GM21737 (cell line): Measurements from ENCODE around the gene CDK6.

Experiments
- ATAC-seq: cut with Tn5 transposase; IDR thresholded peaks from one replicate; pipeline ENCODE4 v1.9.1; 2021; ENCODE audit warnings: mild to moderate bottlenecking, moderate library complexity; ENCODE audit not compliant: unreplicated experiment

The CDK6 gene

DNA sequence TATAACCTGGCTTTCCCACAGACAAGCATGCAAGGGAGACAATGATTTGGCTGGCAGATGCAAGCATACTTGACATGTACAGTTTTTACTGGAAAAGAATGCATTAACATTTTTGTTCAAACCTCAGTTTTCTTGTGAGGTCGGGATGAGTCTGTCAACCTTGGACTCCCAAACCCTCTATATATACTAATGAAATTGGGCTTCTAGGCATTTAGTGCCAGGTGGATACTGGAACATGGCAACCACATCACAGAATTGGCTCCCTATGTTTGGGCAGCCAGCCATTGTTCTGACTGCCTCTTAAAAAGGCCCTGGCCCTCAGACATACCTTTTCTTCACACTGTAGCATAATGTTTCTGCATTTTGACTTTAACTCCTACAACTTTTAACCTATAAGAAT, 39.1 kb downstream of the CDK6 start:
- ATAC-seq = no peak

GRCh38 chr7:92794831-92795230, 41.5 kb downstream of the CDK6 start:
- ATAC-seq = no peak

- no peak for ATAC-seq
These were observed 42.0 kb downstream of the CDK6 start for GRCh38 chr7:92794391-92794790.

DNA sequence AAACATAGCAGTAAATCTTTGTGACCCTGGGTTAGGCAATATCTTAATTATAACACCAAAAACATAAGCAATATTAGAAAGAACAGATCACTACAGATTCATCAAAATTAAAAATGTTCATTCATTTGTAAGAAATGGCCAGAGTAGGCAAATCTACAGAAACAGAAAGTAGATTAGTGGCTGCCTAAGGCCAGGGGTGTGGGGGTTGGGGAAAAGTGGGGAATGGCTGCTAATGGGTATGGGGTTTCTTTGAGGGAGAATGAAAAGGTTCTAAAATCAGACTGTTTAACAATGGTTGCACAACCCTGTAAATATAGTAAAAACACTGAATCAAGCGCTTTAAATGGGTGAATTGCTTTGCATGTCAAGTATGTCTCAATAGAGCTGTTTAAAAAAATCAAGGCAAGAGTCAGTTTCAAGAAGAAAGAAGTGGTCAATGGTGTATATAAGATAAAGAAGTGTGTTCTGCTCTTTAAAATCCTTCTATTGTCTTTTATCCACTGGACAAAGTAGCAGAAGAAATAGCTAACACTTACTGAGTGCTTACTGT, 42.6 kb downstream of the CDK6 start:
- no peak for ATAC-seq

GRCh38 chr7:92790992-92791391, 45.4 kb downstream of the CDK6 start:
- ATAC-seq = no peak

DNA sequence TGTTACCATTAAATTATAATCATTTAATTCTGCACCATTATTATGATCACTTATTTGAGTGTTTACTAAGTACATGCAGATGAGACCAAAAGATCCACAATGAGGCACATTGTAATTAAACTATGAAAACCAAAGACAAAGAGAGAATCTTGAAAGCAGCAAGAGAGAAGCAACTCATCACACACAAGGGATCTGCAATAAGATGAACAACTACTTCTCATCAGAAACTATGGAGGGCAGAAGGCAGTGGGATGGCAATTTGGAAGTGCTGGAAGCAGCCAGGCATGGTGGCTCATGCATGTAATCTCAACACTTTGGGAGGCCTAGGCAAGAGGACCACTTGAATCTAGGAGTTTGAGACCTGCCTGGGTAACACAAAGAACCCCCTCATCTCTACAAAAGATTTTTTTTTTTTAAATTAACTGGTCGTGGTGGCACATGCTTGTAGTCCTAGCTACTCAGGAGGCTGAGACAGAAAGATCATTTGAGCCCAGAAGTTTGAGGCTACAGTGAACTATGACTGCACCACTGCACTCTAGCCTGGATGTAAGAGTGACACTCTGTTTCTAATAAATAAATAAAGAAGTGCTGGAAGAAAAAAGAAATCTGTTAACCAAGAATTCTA, 47.7 kb downstream of the CDK6 start:
- ATAC-seq = no peak

- ATAC-seq = no peak
These were observed 50.5 kb downstream of the CDK6 start for GRCh38 chr7:92785923-92786322.

- no peak for ATAC-seq
These were observed 51.4 kb downstream of the CDK6 start for GRCh38 chr7:92784935-92785334.

DNA sequence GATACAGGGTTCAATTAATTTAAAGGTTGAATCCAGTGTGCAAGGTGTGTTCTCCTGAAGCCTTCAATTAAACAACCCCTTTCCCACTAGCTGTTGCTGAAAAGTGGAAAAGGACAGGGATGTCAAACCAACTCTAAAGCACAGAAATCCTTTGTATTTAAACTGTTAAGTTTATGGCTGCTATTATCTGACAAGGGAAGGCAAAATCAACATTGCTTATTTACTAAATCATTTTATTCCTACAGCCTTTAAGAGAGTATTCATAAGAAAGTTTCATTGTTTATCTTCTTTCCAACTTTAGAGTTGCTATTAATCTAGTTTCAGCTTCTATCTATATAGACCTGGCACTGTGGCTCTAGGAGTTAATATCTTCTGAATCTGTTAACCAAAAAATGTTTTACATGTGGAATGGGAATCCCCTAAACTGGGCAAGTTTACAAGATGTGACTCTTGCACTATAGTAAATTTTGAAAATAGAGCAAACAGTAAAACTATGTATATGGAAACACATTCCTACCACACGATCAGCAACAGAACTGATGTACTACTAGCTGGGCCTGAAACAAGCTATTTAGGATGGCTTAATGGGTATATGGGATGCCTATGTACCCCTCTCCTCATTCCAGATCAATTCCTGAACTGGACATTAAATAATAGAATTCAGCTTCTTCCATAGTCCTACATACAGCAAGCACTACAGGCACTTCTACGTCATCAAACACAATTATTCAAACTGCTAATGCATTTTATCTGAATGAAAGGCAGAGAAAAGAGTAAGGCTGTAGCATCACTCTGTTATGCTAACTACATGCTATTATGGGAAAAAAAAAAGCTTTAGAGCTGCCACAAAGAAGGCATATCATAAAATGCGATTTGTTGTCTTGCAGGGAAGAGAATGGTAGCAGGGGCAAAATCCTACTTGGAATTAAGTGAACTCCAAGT, 52.8 kb downstream of the CDK6 start:
- ATAC-seq = no peak

- no peak for ATAC-seq
These were observed 53.5 kb downstream of the CDK6 start for GRCh38 chr7:92782855-92783254.

DNA sequence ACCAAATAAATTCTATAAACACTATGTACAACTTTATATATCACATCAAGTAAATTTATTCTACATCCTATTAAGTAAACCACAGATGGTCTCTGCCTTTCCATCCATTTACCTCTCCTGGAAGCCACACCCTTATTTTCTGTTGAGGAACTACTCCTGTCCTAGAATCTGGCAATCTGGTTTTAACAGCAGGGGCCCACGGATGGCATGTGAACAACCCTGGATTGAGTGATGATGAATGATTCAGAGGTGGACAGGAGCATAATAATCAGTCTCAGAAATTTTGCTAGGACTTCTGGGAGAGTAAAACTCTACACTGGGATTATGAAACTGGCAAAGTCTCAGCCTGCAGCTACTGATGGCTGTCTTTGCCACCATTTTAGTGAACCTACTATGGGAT, 54.1 kb downstream of the CDK6 start:
- no peak for ATAC-seq

DNA sequence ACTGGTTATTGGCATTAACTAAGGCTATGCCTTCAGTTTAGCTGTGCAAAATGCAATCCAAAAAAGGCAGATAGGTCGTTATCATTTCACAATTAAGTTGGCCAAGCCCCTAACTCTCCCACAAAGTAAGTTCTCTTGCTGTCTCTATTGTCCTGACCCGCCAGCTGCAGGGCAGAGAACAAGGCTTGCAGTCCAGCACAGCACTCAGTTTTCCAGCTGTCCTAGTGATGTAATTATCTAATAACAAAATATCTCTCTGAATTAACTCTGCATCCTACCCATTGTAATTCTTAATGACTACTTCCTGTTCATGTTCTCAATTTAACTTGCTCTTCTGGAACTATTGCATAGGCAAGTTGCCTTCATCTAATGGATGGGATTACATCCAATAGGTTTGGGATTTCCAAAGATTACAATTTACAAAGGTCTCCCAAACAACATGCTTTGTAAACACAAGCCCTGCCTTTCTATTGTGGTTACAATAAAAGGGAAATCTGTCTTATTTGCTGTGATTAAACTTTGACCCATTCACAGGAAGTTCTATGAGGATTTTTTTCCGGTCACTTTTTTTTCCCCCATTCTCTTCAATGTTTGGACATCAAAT, 55.2 kb downstream of the CDK6 start:
- no peak for ATAC-seq

DNA sequence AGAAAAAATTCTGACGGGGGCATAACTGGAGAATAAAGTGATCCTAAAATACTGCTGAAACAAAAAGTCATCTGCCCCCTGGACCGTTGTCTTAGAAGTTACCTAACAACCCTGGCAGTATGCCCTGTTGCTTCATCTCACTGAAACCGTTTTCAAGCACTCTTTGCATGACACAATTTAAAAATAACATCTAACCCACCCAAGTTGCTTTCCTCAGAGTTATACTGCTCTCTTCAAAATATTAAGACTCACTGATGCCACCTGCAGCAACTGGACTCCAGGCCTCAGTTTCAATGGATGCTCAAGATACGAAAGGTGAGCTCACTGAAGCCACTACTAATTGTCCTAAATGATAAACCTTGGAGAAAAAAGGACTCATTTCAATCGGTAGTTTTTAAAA, 57.4 kb downstream of the CDK6 start:
- ATAC-seq = no peak

DNA sequence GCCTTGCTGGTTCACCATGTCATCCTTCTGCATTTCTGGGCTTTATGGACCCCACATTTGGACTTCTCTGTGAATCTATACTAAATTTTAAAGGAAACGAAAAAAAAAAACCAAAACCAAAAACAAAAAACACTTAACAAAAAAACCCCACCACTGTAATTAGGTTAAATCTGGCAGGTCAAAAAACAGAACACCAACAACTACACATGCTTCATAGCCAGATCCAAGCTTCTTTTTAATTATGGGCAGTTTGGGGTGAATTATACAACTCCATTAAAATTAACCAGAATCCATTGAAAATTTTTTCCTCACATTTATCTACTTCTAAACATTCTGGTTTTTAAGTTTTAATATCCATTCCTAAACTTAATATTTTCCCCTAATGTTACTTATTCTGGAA, 58.4 kb downstream of the CDK6 start:
- ATAC-seq = no peak

- no peak for ATAC-seq
These were observed 62.6 kb downstream of the CDK6 start for GRCh38 chr7:92773808-92774207.

- no peak for ATAC-seq
These were observed 66.5 kb downstream of the CDK6 start for GRCh38 chr7:92769844-92770243.

DNA sequence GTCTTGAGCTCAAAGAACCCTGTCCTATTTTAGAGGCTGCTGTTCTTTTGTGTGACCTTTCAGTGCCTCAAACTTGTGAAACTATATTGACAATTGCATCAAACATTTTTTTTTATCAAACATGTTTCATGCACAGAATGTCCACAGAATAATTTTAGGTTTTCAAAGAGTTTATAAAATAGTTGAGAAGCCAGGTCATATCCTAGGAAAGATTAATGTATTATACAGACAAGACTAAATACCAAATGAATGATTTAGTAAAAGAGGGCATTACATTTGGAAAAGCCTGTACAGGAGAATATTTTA, 67.0 kb downstream of the CDK6 start:
- ATAC-seq = no peak

- peak; percentile 81 for ATAC-seq
These were observed 67.6 kb downstream of the CDK6 start for GRCh38 chr7:92768501-92769393.

GRCh38 chr7:92767437-92767836, 68.9 kb downstream of the CDK6 start:
- no peak for ATAC-seq

- no peak for ATAC-seq
These were observed 69.8 kb downstream of the CDK6 start for GRCh38 chr7:92766461-92767003.

GRCh38 chr7:92765725-92766124, 70.6 kb downstream of the CDK6 start:
- no peak for ATAC-seq
